GM18873 (cell line): ENCODE measurements around the gene DRD2.
"Not testable (repeated sequence)": the region's sequence is repeated elsewhere in the genome, so short reads cannot be mapped to it uniquely, and the experiment has no call there.

Source experiments
- ATAC-seq: cut with Tn5 transposase; IDR thresholded peaks from one replicate; pipeline ENCODE4 v1.9.1; 2021; ENCODE audit warnings: mild to moderate bottlenecking, moderate library complexity, moderate number of reproducible peaks; ENCODE audit not compliant: unreplicated experiment, low FRiP score

DRD2 gene

GRCh38 chr11:113475160-113475761, at the start of gene DRD2:
DRD2 (minus strand) TSS chr11:113475398; CDS start chr11:113424651, 50,747 bp downstream.
- ATAC-seq, result no peak

- ATAC-seq, result not testable (repeated sequence)
These were observed 48.7 kb upstream of the DRD2 start for GRCh38 chr11:113523906-113524305.

- ATAC-seq, result no peak
These were observed 46.7 kb upstream of the DRD2 start for GRCh38 chr11:113521737-113522517.

- ATAC-seq, result no peak
These were observed 44.9 kb upstream of the DRD2 start for GRCh38 chr11:113519989-113520613.

GRCh38 chr11:113518716-113519495, 43.7 kb upstream of the DRD2 start:
- no peak for ATAC-seq

GRCh38 chr11:113517361-113517760, 42.2 kb upstream of the DRD2 start:
- ATAC-seq, result no peak

GRCh38 chr11:113514856-113515255, 39.7 kb upstream of the DRD2 start:
- ATAC-seq, result no peak

- ATAC-seq, result no peak
These were observed 32.1 kb upstream of the DRD2 start for GRCh38 chr11:113507341-113507740.

- ATAC-seq, result no peak
These were observed 31.7 kb upstream of the DRD2 start for GRCh38 chr11:113506893-113507292.

GRCh38 chr11:113506461-113506860, 31.3 kb upstream of the DRD2 start:
- ATAC-seq, result no peak

GRCh38 chr11:113505541-113506375, 30.6 kb upstream of the DRD2 start:
- ATAC-seq, result no peak

GRCh38 chr11:113505046-113505445, 29.8 kb upstream of the DRD2 start:
- ATAC-seq, result no peak

GRCh38 chr11:113504586-113504985, 29.4 kb upstream of the DRD2 start:
- no peak for ATAC-seq

- no peak for ATAC-seq
These were observed 28.9 kb upstream of the DRD2 start for GRCh38 chr11:113504071-113504470.

GRCh38 chr11:113497066-113497910, 22.1 kb upstream of the DRD2 start:
- ATAC-seq, result no peak

- no peak for ATAC-seq
These were observed 20.9 kb upstream of the DRD2 start for GRCh38 chr11:113496026-113496651.

GRCh38 chr11:113494021-113494420, 18.8 kb upstream of the DRD2 start:
- ATAC-seq, result no peak

- no peak for ATAC-seq
These were observed 18.0 kb upstream of the DRD2 start for GRCh38 chr11:113493206-113493605.

GRCh38 chr11:113488931-113489351, 13.7 kb upstream of the DRD2 start:
- ATAC-seq, result no peak
